HG03457 (cell line): ENCODE data around the gene UNC5C.

Experiments used
- ATAC-seq: cut with Tn5 transposase; IDR thresholded peaks from one replicate; pipeline ENCODE4 v1.9.1; 2021; ENCODE audit warnings: moderate number of reproducible peaks; ENCODE audit not compliant: unreplicated experiment

UNC5C gene

GRCh38 chr4:95546866-95547714, 1.7 kb downstream of the UNC5C start:
- ATAC-seq, result no peak

DNA sequence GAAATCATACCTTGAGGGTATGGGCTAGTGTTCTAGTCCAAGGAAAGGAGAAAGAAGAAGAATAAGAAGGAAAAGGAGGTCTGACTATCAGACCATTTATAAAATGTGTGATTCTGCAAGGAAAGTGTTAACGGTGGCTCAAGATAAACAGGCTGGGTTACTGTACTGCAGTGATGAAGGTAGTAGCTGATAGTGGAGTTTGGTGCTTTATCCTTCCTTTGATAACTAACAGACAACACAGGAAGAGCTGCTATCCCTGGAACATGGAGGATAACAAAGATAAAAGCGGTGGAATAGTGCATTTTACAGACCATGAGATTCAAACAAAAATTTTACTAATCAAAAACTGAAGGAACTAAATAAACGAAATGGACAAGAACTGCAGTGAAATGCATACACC, 2.6 kb downstream of the UNC5C start:
- no peak for ATAC-seq

GRCh38 chr4:95545546-95545945, 3.2 kb downstream of the UNC5C start:
- no peak for ATAC-seq

GRCh38 chr4:95544113-95545103, 4.4 kb downstream of the UNC5C start:
- ATAC-seq, result no peak

GRCh38 chr4:95541889-95542607, 6.7 kb downstream of the UNC5C start:
- peak; percentile 74 for ATAC-seq

DNA sequence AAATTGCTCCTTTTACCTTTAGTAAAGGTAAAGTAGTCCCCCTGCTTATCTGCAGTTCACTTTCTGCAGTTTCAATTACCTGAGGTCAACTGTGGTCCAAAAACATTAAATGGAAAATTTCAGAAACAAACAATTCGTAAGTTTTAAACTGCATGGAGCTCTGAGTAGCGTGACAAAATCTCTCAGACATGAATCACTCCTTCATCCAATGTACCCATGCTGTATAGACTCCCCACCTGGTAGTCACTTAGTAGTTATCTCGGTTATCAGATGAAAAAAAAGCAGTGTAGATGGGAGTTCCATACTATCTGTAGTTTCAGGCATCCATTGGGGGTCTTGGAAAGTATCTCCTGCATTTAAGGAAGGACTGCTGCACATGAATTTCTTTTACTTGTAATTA, 7.7 kb downstream of the UNC5C start:
- ATAC-seq, result no peak

GRCh38 chr4:95540227-95540626, 8.5 kb downstream of the UNC5C start:
- no peak for ATAC-seq

DNA sequence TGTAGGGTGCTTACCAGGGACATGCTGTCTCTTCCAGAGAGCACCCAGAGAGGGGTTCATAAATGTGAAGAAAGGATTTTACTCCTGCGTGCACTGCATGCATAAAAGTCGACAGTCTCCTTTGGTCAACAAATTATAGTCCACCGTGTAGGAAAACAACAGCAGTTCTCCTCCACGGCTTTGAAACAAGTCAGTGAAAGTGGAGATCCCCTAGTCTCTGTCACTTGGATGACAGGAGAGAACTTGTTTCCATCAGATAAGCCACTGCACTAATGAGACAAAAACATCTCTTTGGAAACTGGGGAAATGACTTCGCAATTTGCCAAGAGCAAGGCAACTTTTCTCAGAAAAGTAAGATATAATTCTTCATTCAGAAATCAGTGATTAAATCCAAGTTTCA, 9.7 kb downstream of the UNC5C start:
- no peak for ATAC-seq

DNA sequence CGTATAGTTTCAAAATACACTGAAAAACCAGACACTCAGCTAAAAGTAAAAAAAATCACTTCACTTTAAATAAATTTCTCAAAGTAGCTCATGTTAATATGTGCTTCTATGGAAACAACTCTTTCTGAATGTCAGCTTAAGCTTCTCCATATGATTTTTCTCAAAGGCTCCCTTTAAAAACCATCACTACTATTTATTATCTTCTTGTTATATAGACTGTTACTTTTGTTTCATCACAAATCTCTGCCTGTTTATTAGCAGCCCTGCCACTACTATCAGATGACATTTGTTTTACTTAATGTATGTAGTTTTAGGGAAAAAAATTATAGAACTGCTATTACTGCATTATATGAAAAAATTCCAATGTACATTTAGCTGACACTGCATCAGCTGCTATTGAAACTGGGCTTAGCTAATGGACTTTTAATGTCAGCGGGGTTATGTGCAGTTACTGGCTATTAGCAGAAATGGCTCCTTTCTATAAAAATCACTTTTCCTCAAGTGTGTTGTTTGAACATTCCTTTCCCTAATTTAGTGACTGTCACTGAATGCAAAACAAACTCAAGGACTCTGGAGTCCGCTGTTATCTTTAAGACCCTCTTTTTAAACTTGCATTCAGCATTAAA, 10.8 kb downstream of the UNC5C start:
- no peak for ATAC-seq

- no peak for ATAC-seq
These were observed 11.6 kb downstream of the UNC5C start for GRCh38 chr4:95537191-95537590.

DNA sequence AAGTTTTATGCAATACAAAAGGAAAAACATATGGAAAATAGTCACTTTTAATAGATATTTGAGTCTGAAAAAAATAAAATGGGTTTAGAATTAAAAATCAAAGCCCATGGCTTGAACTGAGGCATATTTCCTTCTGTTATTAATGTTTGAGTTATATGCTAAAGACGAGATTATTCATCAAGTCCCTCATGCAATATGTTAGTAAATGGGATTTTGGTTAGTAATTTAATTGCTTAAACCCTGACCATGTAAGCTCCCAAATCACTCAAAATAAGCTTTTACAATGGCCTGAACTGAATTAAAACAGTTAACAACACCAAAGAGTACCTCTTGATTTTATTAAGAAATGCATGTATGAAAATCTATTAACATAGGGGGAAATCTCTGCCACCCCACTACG, 12.1 kb downstream of the UNC5C start:
- no peak for ATAC-seq

DNA sequence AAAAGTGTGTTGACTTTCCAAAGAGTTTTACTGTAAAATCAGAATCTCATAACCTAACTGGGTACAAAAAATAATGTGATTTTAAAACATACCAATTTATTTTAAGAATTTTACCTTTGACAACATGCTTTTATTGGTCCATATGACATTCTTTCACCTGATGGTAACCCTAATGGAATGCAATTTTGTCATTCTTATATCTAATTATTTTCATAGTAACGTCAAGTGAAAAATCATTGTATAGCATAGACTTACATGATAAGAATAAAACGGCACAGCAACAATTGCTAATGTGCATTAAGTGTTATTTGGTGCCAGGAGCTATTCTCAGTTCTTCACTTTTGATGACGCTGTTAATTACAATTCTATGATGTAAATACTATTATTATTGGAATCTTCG, 13.6 kb downstream of the UNC5C start:
- ATAC-seq, result no peak

- no peak for ATAC-seq
These were observed 14.7 kb downstream of the UNC5C start for GRCh38 chr4:95534032-95534431.

- ATAC-seq, result no peak
These were observed 15.5 kb downstream of the UNC5C start for GRCh38 chr4:95533254-95533653.

GRCh38 chr4:95532305-95532704, 16.5 kb downstream of the UNC5C start:
- no peak for ATAC-seq

DNA sequence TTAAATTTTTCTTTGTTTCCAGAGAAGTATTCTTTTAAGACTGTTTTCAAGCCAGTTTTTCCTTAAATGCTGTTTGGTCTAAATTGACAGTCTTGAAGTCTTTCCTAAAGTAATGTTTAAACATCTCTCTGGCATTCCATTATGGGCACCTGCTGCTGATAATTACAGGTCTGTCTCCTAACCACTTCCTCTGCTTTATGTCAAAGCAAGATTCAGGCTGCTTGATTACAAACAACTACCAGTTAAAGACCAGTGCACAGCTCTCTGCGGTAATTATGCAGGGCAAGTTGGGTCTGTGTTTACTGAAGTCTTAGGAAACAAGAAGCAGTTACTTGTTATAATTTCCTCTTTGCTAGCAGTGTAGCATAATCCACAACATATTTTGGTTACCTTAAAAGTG, 17.6 kb downstream of the UNC5C start:
- no peak for ATAC-seq

- no peak for ATAC-seq
These were observed 18.8 kb downstream of the UNC5C start for GRCh38 chr4:95529946-95530345.

- ATAC-seq, result no peak
These were observed 20.3 kb downstream of the UNC5C start for GRCh38 chr4:95528388-95528948.

DNA sequence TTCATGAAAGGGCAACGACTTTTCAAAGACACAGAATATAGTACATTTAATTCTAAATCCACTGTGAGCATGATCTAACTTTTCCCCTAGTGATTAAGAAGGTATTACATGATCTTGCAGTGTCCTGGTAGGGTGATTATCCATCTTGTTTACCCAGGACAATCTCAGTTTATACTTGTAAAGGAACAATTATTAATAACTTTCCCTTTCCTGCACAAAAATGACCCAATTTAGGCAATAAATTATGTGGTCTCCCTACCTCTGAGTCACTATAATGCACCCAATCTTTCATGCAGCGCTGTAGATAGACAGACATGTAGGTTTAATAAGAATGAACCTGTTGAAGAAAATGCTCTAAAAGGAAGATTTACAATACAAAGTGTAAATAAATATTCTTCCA, 22.7 kb downstream of the UNC5C start:
- ATAC-seq, result no peak

DNA sequence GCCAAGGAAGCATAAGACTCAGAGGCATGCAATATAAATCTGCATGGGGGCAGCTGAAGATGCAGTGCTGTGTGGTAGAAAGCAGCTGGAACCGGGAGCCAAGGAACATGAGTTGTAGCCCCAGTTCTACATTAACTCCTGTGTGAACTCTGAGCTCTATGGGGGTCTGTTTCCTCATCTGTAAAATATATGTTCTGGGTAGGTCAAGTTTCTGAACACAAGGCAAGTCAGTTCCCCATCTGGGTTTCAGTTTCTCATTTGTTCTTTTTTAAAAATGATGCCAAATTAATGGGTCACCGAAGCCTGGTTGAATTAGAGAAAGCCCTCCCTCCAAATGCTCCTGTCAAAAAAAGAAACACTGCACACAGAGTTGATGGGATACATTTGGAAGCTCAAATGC, 24.0 kb downstream of the UNC5C start:
- no peak for ATAC-seq
